Ascending aorta (tissue), 2 donors: ENCODE data around the gene ADAM33. TPM values are rescaled to one million over a fixed set of nuclear protein-coding genes. Genes with fewer than 3 reads are reported as not detected.
A peak's percentile ranks its signal among the peaks of the same experiment; 100 is the strongest.

ENCODE experiments used
- DNase-seq, 2 donors: peaks; one replicate each; pipeline ENCODE4 v3.0.0-alpha.2; 2019; ENCODE audit warnings: low spot score in 2 of 2
- H3K27ac ChIP-seq, 2 donors: fragments of 200-600 bp; sonication (generic); one replicate each; pipeline ENCODE4 v1.5.1; 2016 to 2017; ENCODE audit warnings: mild to moderate bottlenecking in 1 of 2
- H3K27me3 ChIP-seq: fragments of 200-600 bp; sonication (generic); one replicate; pipeline ENCODE4 v1.5.1; 2017
- H3K36me3 ChIP-seq, 2 donors: fragments of 200-600 bp; sonication (generic); one replicate each; pipeline ENCODE4 v1.5.1; 2016
- H3K4me1 ChIP-seq, 2 donors: fragments of 200-600 bp; sonication (generic); one replicate each; pipeline ENCODE4 v1.5.1; 2016 to 2017; ENCODE audit warnings: mild to moderate bottlenecking in 1 of 2
- H3K4me3 ChIP-seq, 2 donors: fragments of 200-600 bp; sonication (generic); one replicate each; pipeline ENCODE4 v1.5.1; 2016 to 2017; ENCODE audit warnings: mild to moderate bottlenecking in 1 of 2
- H3K9me3 ChIP-seq, 2 donors: fragments of 200-600 bp; sonication (generic); one replicate each; pipeline ENCODE4 v1.5.1; 2016
- intact Hi-C: fragments of 100-400 bp; cut with DNase I; formaldehyde crosslinking; loops from one replicate; pipeline ENCODE4 v1.15.1; 2023
- total RNA-seq: library from RNA; depleted of rRNA; stranded (reverse); fragments of >200 nt; gene quantifications from one replicate; pipeline ENCODE4 v1.1.0, GENCODE V29; 2016
- TF ChIP-seq, protein P1 (sequence below), 3 experiments: fragments of 200-600 bp in 2 of 3; fragments of 450-650 bp in 1 of 3; sonication (generic) in 2 of 3; IDR thresholded peaks; one replicate each; pipeline ENCODE4 v1.5.1; 2016 to 2019; ENCODE audit warnings: antibody characterized with exemption in 3 of 3, mild to moderate bottlenecking in 1 of 3, moderate library complexity in 1 of 3

ADAM33 gene
- total RNA-seq, 1 donor from 2014 or later = 234 TPM

DNA sequence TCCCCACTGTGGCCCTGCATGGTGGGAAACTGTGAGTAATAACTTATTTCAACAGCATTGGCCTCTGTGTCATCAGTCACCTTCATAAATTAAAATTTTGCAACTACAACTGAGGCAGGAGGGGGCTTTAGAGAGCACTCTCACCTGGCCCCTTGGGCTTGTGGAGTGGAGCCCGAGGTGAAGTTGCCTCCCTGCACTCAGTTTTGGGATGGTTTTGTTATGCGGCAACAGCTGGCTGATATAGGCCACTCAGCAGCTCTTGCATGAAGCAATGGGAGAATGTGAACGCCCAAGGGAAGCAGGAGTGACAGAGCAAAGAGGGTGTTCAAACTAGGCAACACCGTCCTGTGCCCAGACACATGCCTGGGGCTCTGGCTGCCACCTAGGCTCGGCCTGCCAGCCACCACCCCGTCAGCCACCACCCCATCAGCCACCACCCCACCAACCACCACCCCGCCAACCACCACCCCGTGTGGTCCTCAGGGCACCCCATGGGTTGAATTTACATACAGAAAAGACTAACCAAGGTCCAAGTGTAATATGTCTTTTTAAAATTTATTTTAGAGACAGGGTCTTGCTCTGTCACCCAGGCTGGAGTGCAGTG lies 14.3 kb downstream of the ADAM33 start:
- TF ChIP-seq, protein P1, sequence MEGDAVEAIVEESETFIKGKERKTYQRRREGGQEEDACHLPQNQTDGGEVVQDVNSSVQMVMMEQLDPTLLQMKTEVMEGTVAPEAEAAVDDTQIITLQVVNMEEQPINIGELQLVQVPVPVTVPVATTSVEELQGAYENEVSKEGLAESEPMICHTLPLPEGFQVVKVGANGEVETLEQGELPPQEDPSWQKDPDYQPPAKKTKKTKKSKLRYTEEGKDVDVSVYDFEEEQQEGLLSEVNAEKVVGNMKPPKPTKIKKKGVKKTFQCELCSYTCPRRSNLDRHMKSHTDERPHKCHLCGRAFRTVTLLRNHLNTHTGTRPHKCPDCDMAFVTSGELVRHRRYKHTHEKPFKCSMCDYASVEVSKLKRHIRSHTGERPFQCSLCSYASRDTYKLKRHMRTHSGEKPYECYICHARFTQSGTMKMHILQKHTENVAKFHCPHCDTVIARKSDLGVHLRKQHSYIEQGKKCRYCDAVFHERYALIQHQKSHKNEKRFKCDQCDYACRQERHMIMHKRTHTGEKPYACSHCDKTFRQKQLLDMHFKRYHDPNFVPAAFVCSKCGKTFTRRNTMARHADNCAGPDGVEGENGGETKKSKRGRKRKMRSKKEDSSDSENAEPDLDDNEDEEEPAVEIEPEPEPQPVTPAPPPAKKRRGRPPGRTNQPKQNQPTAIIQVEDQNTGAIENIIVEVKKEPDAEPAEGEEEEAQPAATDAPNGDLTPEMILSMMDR (IDR thresholded peaks at IDR 0.05) = no peak
- H3K27ac ChIP-seq = no peak overlapping the region
- no peaks in the 10 kb centered on the region for H3K27me3 ChIP-seq
- intact Hi-C loops = no loop called here
- H3K4me3 ChIP-seq = no peak overlapping the region
- DNase-seq = no peak
- H3K4me1 ChIP-seq = no peaks in the 10 kb centered on the region
- H3K36me3 ChIP-seq = peaks cover 19 to 34% of the 10 kb centered on the region in 2 donors
- no peaks in the 10 kb centered on the region for H3K9me3 ChIP-seq

DNA sequence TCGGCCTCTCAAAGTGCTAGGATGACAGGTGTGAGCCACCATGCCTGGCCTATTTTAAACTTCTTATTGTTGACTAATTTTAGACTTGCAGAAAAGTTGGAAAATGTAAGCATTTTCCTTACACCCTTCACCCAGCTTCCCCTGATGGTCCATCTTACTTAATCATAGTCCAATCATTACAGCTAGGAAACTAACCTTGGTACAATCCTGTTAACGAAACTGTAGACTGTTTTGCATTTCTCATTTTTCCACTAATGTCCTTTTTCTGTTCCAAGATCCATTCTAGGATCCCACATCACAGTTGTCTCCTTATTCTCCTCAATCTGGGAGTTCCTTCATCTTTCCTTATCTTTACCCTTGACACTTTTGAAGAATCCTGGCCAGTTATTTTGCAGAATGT lies 18.0 kb downstream of the ADAM33 start:
- Histone ChIP-seq H3K9me3 (no peaks in the 10 kb centered on the region), H3K4me3 (no peak overlapping the region), H3K27me3 (peaks cover 4% of the 10 kb centered on the region), H3K27ac (no peak overlapping the region), H3K4me1 (no peaks in the 10 kb centered on the region), H3K36me3 (peaks cover 0 to 10% of the 10 kb centered on the region in 2 donors)
- DNase-seq = no peak
- TF ChIP-seq, protein P1 (IDR thresholded peaks at IDR 0.05) = no peak
- intact Hi-C loops = no loop called here

DNA sequence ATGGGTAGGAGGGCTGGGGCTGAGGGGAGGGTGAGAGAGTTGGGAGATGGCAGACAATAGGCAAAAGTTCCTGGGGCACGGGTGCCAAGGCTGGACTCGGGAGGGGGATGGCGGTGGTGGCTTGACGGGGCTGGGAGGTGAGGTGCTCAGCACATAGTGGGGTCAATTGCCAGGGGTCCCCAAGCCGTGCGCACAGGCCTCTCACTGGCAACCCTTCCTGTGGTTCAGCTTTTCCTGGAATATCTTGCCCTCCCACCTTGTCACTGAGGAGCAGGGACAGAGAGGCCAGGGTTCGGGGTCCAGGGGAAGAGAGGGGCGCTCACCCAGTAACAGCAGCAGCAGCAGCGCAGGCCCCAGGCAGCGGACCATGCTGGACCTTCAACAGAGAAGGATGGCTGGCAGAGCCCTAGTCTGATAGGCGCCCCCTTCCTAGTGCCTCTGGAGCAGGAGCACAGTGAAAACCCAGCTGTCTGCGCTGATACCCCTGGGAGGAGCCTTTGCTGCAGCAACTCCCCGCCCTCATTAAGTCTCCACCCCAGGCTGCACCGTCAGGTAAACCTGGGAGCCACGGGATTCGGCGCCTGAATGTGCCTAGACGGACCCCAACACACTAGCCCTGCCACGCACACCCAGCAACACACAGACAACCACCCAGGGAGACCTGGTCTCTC lies 18.6 kb downstream of the ADAM33 start, which contains the start of gene GFRA4:
Gene GFRA4 (minus strand): TSS at position 369 of the 671 bp plus-strand sequence. CDS start 0 bp downstream, at position 369.
- H3K36me3 ChIP-seq = peaks cover 0 to 4% of the 10 kb centered on the region in 2 donors
- intact Hi-C loops = no loop called here
- peaks cover 4% of the 10 kb centered on the region for H3K27me3 ChIP-seq
- peak in 1 of 2 donors; percentile 53 for DNase-seq
- H3K9me3 ChIP-seq = no peaks in the 10 kb centered on the region
- H3K27ac ChIP-seq = no peak within 1 kb of the TSS
- no peaks in the 10 kb centered on the region for H3K4me1 ChIP-seq
- no peak within 1 kb of the TSS for H3K4me3 ChIP-seq
- TF ChIP-seq, protein P1 (IDR thresholded peaks at IDR 0.05) = no peak

DNA sequence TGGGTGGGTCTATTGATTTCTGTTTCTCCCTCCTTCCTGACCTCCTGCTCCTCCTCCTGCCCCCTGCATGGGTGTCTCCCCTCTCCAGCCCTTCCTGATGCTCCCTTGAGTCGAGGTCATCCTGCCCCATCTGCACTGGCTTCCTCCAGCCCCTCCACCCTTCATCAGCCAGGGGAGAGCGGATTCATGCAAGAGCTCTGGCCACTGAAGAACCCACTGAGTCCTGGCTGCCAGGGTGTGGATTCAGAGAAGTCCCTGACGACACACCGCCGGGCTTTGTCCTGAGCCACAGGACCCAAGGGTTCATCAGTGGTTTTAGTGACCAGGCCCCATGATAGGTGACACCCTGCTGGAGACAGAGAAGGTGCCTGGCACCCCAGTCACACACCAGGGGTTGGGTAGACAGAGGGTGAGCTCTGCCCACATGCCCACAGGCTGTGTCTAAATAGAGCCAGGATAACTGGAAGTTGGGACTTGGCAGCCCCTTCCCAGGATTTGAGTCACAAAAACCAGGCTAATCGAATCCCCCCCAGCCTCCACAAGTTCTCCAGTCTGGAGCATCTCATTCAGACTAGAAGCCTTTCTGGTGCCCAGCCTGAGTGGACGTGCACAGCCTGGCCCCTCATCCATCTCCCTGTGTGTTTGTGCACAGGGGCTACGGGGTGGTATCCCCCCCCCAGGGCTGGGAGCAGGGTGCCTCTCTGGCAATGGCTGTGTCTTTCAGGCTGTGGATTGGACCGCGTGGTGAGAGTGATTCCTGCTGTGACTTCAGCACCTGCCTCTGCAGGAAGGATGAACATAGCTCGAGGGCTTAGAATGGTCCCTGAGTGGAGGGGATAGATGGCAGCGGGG lies 19.8 kb downstream of the ADAM33 start:
- H3K36me3 ChIP-seq = no peaks in the 10 kb centered on the region
- intact Hi-C loops = no loop called here
- H3K27ac ChIP-seq = no peak overlapping the region
- TF ChIP-seq, protein P1 (IDR thresholded peaks at IDR 0.05) = no peak
- H3K4me1 ChIP-seq = no peaks in the 10 kb centered on the region
- no peak overlapping the region for H3K4me3 ChIP-seq
- peak in 1 of 2 donors; percentile 56 for DNase-seq
- no peaks in the 10 kb centered on the region for H3K9me3 ChIP-seq
- peaks cover 4% of the 10 kb centered on the region for H3K27me3 ChIP-seq

DNA sequence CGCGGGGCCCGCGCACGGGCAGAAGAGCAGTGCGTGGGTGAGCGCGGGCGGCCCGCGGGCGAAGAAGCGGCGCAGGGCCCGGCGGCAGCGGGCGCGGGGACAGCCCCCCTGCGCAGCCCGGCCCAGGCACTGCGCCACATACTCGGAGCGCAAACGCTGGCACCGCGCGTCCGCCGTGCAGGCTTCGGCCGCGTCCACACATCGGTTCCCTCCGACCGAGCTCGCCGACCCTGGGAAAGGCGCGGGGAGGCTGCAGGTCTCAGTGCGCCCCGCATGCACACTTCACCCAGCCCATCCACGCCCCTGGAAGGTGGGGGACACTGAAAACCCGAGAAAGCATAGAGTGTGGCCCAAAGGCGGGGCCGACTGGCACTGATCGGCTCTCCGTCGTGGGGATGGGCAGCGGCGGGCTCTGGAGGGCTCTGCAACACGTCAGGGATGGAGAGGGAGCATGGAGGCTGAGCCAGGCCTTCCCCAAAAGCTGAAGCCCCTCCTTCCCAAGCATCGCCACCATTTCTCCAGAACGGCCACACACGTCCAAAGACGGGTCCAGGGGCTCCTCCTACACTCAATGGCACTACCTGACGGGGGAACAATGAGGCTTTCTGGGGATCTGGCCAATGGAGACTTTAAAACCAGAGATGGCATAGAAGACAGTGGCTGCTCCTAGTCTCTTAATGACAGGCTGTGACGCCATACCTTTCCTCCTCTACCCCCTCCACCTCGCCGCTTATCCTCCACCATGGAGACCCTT lies 20.6 kb downstream of the ADAM33 start:
- DNase-seq = peak in 1 of 2 donors; percentile 47
- peaks cover 4% of the 10 kb centered on the region for H3K27me3 ChIP-seq
- TF ChIP-seq, protein P1 (IDR thresholded peaks at IDR 0.05) = no peak
- no peaks in the 10 kb centered on the region for H3K4me1 ChIP-seq
- intact Hi-C loops = no loop called here
- H3K9me3 ChIP-seq = no peaks in the 10 kb centered on the region
- no peaks in the 10 kb centered on the region for H3K36me3 ChIP-seq
- H3K4me3 ChIP-seq = peak overlapping the region; percentile 21 to 36
- no peak overlapping the region for H3K27ac ChIP-seq
